A673 (cell line): Measurements from ENCODE around the gene RILP. TPM values are rescaled to one million over a fixed set of nuclear protein-coding genes. Genes with fewer than 3 reads are reported as not detected.

Source experiments
- BruUV-seq: library from RNA; stranded (reverse); fragments of 400-500 nt; replicated peaks from 2 replicates; lab custom pipeline; 2021; lab: Mats Ljungman, UMichigan
- CTCF ChIA-PET: fragments of 300-600 bp; sonication (Branson Sonifier 250); formaldehyde crosslinking; loops from one replicate; lab custom pipeline; 2022; ENCODE audit warnings: antibody characterized with exemption; lab: Charles Lee
- POLR2A ChIA-PET: fragments of 300-600 bp; sonication (Branson Sonifier 250); formaldehyde crosslinking; loops from one replicate; lab custom pipeline; 2022; ENCODE audit warnings: antibody characterized with exemption; ENCODE audit not compliant: low non-redundant PET; lab: Charles Lee
- DNase-seq: peaks from one replicate; pipeline ENCODE4 v3.0.0-alpha.2; 2015; ENCODE audit warnings: low spot score
- H3K27ac ChIP-seq: fragments of 200-600 bp; sonication (generic); 2 replicates; pipeline ENCODE4 v1.5.1; 2016; ENCODE audit warnings: mixed run types, low read depth, mild to moderate bottlenecking, mixed read lengths, antibody characterized with exemption, low read length; ENCODE audit not compliant: poor library complexity, severe bottlenecking
- H3K27me3 ChIP-seq: fragments of 200-600 bp; sonication (generic); replicated peaks from 2 replicates; pipeline ENCODE4 v1.6.1; 2017; ENCODE audit warnings: mixed run types, low read depth, mild to moderate bottlenecking, mixed read lengths, antibody characterized with exemption, low read length; ENCODE audit not compliant: insufficient read depth, poor library complexity
- H3K36me3 ChIP-seq: fragments of 200-600 bp; sonication (generic); 2 replicates; pipeline ENCODE4 v1.6.1; 2016; ENCODE audit warnings: mixed run types, mild to moderate bottlenecking, mixed read lengths, antibody characterized with exemption, low read length; ENCODE audit not compliant: insufficient read depth, poor library complexity, severe bottlenecking
- H3K4me1 ChIP-seq: fragments of 200-600 bp; sonication (generic); 2 replicates; pipeline ENCODE4 v1.6.1; 2017; ENCODE audit warnings: mixed run types, mild to moderate bottlenecking, mixed read lengths, antibody characterized with exemption, low read length; ENCODE audit not compliant: insufficient read depth, poor library complexity, severe bottlenecking
- H3K4me3 ChIP-seq: fragments of 200-600 bp; sonication (generic); 2 replicates; pipeline ENCODE4 v1.5.1; 2016; ENCODE audit warnings: low read depth, mixed run types, mild to moderate bottlenecking, mixed read lengths, low read length; ENCODE audit not compliant: poor library complexity, severe bottlenecking
- H3K9me3 ChIP-seq: fragments of 200-600 bp; sonication (generic); 2 replicates; pipeline ENCODE4 v1.6.1; 2016; ENCODE audit warnings: mixed run types, low read depth, mild to moderate bottlenecking, mixed read lengths, antibody characterized with exemption, low read length; ENCODE audit not compliant: poor library complexity, severe bottlenecking
- EZH2 ChIP-seq: fragments of 200-600 bp; sonication (generic); IDR thresholded peaks from 2 replicates; pipeline ENCODE4 v1.6.1; 2017; ENCODE audit warnings: borderline replicate concordance, low read depth, mild to moderate bottlenecking, mixed read lengths, antibody characterized with exemption, low read length; ENCODE audit not compliant: poor library complexity, severe bottlenecking
- intact Hi-C: fragments of 100-400 bp; cut with micrococcal nuclease; formaldehyde crosslinking; loops from one replicate; pipeline ENCODE4 v1.10.0; 2022; ENCODE audit not compliant: unreplicated experiment
- total RNA-seq: library from RNA; stranded (reverse); gene quantifications from 2 replicates; pipeline ENCODE4 v1.2.3, GENCODE V29; 2021
- TF ChIP-seq, protein P1 (sequence below): fragments of 300-800, 200-600 bp; sonication (generic); conservative IDR thresholded peaks from 2 replicates; pipeline ENCODE4 v1.5.1; 2017; ENCODE audit warnings: low read depth, mild to moderate bottlenecking, antibody characterized with exemption, low read length, moderate library complexity, mixed read lengths

The RILP gene
- total RNA-seq, 1 experiment from 2014 or later = 0.73 TPM

- Histone ChIP-seq H3K27me3 (no peaks in the 10 kb centered on the region), H3K27ac (no peak overlapping the region), H3K4me1 (no peaks in the 10 kb centered on the region), H3K9me3 (peaks cover 5% of the 10 kb centered on the region), H3K36me3 (no peaks in the 10 kb centered on the region), H3K4me3 (no peak overlapping the region)
- intact Hi-C loops = no loop called here
- TF ChIP-seq, protein P1, sequence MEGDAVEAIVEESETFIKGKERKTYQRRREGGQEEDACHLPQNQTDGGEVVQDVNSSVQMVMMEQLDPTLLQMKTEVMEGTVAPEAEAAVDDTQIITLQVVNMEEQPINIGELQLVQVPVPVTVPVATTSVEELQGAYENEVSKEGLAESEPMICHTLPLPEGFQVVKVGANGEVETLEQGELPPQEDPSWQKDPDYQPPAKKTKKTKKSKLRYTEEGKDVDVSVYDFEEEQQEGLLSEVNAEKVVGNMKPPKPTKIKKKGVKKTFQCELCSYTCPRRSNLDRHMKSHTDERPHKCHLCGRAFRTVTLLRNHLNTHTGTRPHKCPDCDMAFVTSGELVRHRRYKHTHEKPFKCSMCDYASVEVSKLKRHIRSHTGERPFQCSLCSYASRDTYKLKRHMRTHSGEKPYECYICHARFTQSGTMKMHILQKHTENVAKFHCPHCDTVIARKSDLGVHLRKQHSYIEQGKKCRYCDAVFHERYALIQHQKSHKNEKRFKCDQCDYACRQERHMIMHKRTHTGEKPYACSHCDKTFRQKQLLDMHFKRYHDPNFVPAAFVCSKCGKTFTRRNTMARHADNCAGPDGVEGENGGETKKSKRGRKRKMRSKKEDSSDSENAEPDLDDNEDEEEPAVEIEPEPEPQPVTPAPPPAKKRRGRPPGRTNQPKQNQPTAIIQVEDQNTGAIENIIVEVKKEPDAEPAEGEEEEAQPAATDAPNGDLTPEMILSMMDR = no peak
- no peak for TF ChIP-seq EZH2
- no peak for DNase-seq
- ChIA-PET CTCF (no interaction called here), POLR2A (no interaction called here)
- BruUV-seq = no TSS peak
Measured at GRCh38 chr17:1601571-1601970, 48.1 kb downstream of the RILP start.

DNA sequence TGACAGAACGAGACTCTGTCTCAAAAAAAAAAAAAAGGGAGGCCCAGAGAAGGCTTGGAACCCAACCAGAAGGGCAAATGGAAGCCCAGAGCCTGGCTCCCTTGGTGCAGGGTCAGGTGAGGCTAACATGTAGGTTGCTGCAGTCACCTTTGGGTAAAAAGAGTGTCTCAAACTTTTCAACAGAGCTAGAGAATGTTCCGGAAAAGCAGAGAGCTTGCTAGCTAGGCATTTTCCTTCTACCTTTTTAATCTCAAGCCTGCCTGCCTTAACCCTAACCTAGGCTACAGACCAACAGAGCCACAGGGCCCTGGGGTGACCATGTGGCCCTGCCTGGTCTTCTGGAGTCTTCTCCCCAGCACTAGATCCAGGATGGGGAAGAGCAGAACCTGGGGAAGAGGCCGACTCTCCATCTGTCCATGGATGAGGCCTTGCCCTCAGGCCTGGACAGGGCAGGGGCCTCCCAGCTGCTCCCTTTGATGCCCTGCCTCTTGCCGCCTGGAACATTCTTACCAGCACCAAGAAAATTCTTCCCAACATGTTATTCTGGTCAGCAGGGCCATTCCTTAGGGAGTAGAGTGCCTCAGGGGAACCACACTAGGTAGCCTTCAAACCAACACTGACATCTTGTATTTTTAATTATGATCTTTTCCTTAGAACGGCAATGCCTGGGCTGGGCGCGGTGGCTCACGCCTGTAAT lies 51.1 kb downstream of the RILP start:
- TF ChIP-seq, protein P1 = no peak
- no peak for TF ChIP-seq EZH2
- CTCF ChIA-PET = no interaction called here
- intact Hi-C loops = no loop called here
- Histone ChIP-seq H3K27me3 (no peaks in the 10 kb centered on the region), H3K4me1 (no peaks in the 10 kb centered on the region), H3K4me3 (no peak overlapping the region), H3K36me3 (no peaks in the 10 kb centered on the region), H3K9me3 (peaks cover 5% of the 10 kb centered on the region), H3K27ac (no peak overlapping the region)
- no TSS peak for BruUV-seq
- POLR2A ChIA-PET = no interaction called here
- DNase-seq = no peak

DNA sequence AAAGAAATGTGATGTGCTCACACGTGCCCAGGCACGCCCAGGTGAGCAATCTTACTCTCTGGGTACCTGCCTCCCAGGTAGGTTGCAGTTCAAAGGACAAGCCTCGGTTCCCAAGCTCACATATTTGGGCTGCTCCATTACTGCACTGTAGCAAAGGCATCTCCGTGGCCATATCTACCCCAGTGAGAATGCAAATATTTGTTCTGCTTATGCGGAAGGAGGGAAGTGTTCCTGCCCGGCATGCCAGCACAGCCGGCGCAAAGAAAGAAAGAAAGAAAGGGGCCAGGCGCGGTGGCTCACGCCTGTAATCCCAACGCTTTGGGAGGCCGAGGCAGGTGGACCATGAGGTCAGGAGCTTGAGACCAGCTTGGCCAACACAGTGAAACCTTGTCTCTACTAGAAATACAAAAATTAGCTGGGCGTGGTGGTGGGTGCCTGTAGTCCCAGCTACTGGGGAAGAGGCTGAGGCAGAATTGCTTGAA lies 51.8 kb downstream of the RILP start:
- TF ChIP-seq, protein P1 = no peak
- TF ChIP-seq EZH2 = no peak
- no peaks in the 10 kb centered on the region for H3K27me3 ChIP-seq
- no peak overlapping the region for H3K27ac ChIP-seq
- intact Hi-C loops = no loop called here
- H3K4me1 ChIP-seq = no peaks in the 10 kb centered on the region
- POLR2A ChIA-PET = no interaction called here
- H3K36me3 ChIP-seq = no peaks in the 10 kb centered on the region
- H3K4me3 ChIP-seq = no peak overlapping the region
- CTCF ChIA-PET = no interaction called here
- H3K9me3 ChIP-seq = peaks cover 5% of the 10 kb centered on the region
- DNase-seq = no peak
- BruUV-seq = no TSS peak

Other genes starting within 250 kb of the RILP start
- gene YWHAE, start 249.6 kb downstream of the RILP start, total RNA-seq = 1,404 and 1,447 TPM in 2 replicates
- 85.9 and 86.5 TPM in 2 replicates for gene CRK, start 193.6 kb downstream of the RILP start, total RNA-seq
- gene MYO1C, start 157.2 kb downstream of the RILP start, total RNA-seq = 101 and 103 TPM in 2 replicates
- 26.2 and 27.5 TPM in 2 replicates for gene INPP5K, start 133.3 kb downstream of the RILP start, total RNA-seq
- gene PITPNA, start 87.1 kb downstream of the RILP start, total RNA-seq = 75.7 and 93.1 TPM in 2 replicates
- 0.06 and 1.2 TPM in 2 replicates for gene SLC43A2, start 21.0 kb downstream of the RILP start, total RNA-seq
- gene SCARF1, start 4.1 kb downstream of the RILP start, total RNA-seq = 0.24 TPM in 1 of 2 replicates, not detected in the other
- gene PRPF8, start 35.0 kb upstream of the RILP start, total RNA-seq = 439 and 450 TPM in 2 replicates
- gene TLCD2, start 60.5 kb upstream of the RILP start, total RNA-seq = 2.1 and 4.2 TPM in 2 replicates
- 18.6 and 19.4 TPM in 2 replicates for gene WDR81, start 74.8 kb upstream of the RILP start, total RNA-seq
- gene SERPINF2, start 93.0 kb upstream of the RILP start, total RNA-seq = 0.28 and 0.37 TPM in 2 replicates
- 47.8 and 91.0 TPM in 2 replicates for gene SERPINF1, start 112.2 kb upstream of the RILP start, total RNA-seq
- 28.1 and 31.6 TPM in 2 replicates for gene SMYD4, start 180.0 kb upstream of the RILP start, total RNA-seq
- 211 and 231 TPM in 2 replicates for gene RPA1, start 180.1 kb upstream of the RILP start, total RNA-seq